Mesenchymal stem cell (in vitro differentiated cells and primary cell): ENCODE data around the gene TRPC5OS.

Experiments used
- DNase-seq: peaks from one replicate; pipeline ENCODE4 v3.0.0-alpha.2; 2013
- H2AFZ ChIP-seq: one replicate; pipeline ENCODE4 v1.6.1; 2013; ENCODE audit warnings: low read depth, mild to moderate bottlenecking, control low read depth, inconsistent platforms, low read length, moderate library complexity
- H2AK5ac ChIP-seq: 2 replicates; pipeline ENCODE4 v1.6.1; 2013; ENCODE audit warnings: low read length, moderate library complexity, mild to moderate bottlenecking, inconsistent platforms; ENCODE audit not compliant: severe bottlenecking
- H2BK120ac ChIP-seq: one replicate; pipeline ENCODE4 v1.6.1; 2013; ENCODE audit warnings: low read depth, mild to moderate bottlenecking, inconsistent platforms, low read length, moderate library complexity
- H2BK12ac ChIP-seq, 2 experiments: one replicate each; pipeline ENCODE4 v1.6.1; 2013; ENCODE audit warnings: inconsistent platforms in 2 of 2, low read length in 2 of 2, mild to moderate bottlenecking in 2 of 2, moderate library complexity in 2 of 2, control low read depth in 1 of 2
- H2BK15ac ChIP-seq: one replicate; pipeline ENCODE4 v1.6.1; 2013; ENCODE audit warnings: mild to moderate bottlenecking, low read depth, inconsistent platforms; ENCODE audit not compliant: poor library complexity, severe bottlenecking
- H2BK5ac ChIP-seq: 2 replicates; pipeline ENCODE4 v1.6.1; 2013; ENCODE audit warnings: low read depth, mild to moderate bottlenecking, low read length, control low read depth, inconsistent platforms; ENCODE audit not compliant: poor library complexity, severe bottlenecking
- H3K14ac ChIP-seq, 2 experiments: one replicate each; pipeline ENCODE4 v1.6.1; 2013; ENCODE audit warnings: inconsistent platforms in 2 of 2, low read length in 2 of 2, control low read depth in 1 of 2, mild to moderate bottlenecking in 1 of 2, moderate library complexity in 1 of 2
- H3K18ac ChIP-seq, 2 experiments: one replicate each; pipeline ENCODE4 v1.6.1; 2013; ENCODE audit warnings: inconsistent platforms in 2 of 2, low read length in 2 of 2, control low read depth in 1 of 2, low read depth in 1 of 2, mild to moderate bottlenecking in 1 of 2
- H3K23ac ChIP-seq, 2 experiments: one replicate each; pipeline ENCODE4 v1.6.1; 2013; ENCODE audit warnings: inconsistent platforms in 2 of 2, low read length in 2 of 2, mild to moderate bottlenecking in 2 of 2, moderate library complexity in 2 of 2, control low read depth in 1 of 2
- H3K27ac ChIP-seq: 2 replicates; pipeline ENCODE4 v1.5.1; 2013; ENCODE audit warnings: mild to moderate bottlenecking, moderate library complexity, low read length, control low read depth, inconsistent platforms; ENCODE audit not compliant: poor library complexity, severe bottlenecking
- H3K27me3 ChIP-seq, 2 experiments: 2 replicates each; pipeline versions ENCODE4 v1.6.1 to v1.7.0; 2013; ENCODE audit warnings: low read length in 2 of 2, mild to moderate bottlenecking in 2 of 2, moderate library complexity in 2 of 2, control low read depth in 1 of 2, inconsistent platforms in 1 of 2; ENCODE audit not compliant: control insufficient read depth in 1 of 2, insufficient read depth in 1 of 2
- H3K36me3 ChIP-seq, 2 experiments: 2 replicates each; pipeline versions ENCODE4 v1.6.1 to v1.7.0; 2013; ENCODE audit warnings: low read length in 2 of 2, control low read depth in 1 of 2, inconsistent platforms in 1 of 2, low read depth in 1 of 2, mild to moderate bottlenecking in 1 of 2; ENCODE audit not compliant: insufficient read depth in 2 of 2, control insufficient read depth in 1 of 2
- H3K4ac ChIP-seq, 2 experiments: one replicate each; pipeline ENCODE4 v1.6.1; 2013; ENCODE audit warnings: inconsistent platforms in 2 of 2, low read length in 2 of 2, mild to moderate bottlenecking in 2 of 2, moderate library complexity in 2 of 2, control low read depth in 1 of 2, low read depth in 1 of 2
- H3K4me1 ChIP-seq: 2 replicates; pipeline ENCODE4 v1.6.1; 2013; ENCODE audit warnings: low read depth, low read length, control low read depth; ENCODE audit not compliant: control insufficient read depth, insufficient read depth
- H3K4me2 ChIP-seq: 2 replicates; pipeline ENCODE4 v1.6.1; 2013; ENCODE audit warnings: low read length, mild to moderate bottlenecking, inconsistent platforms; ENCODE audit not compliant: poor library complexity, severe bottlenecking
- H3K4me3 ChIP-seq, 2 experiments: 2 replicates each; pipeline versions ENCODE4 v1.5.1 to v1.7.0; 2013; ENCODE audit warnings: low read length in 2 of 2, mild to moderate bottlenecking in 2 of 2, control low read depth in 1 of 2, low read depth in 1 of 2; ENCODE audit not compliant: insufficient read depth in 1 of 2
- H3K79me1 ChIP-seq: replicated peaks from 2 replicates; pipeline ENCODE4 v1.6.1; 2013; ENCODE audit warnings: mild to moderate bottlenecking, control low read depth, low read length, inconsistent platforms; ENCODE audit not compliant: poor library complexity, severe bottlenecking
- H3K9ac ChIP-seq: 2 replicates; pipeline ENCODE4 v1.7.0; 2013; ENCODE audit warnings: mild to moderate bottlenecking, low read length, moderate library complexity
- H3K9me3 ChIP-seq: 2 replicates; pipeline ENCODE4 v1.7.0; 2013; ENCODE audit warnings: mild to moderate bottlenecking, low read length; ENCODE audit not compliant: control insufficient read depth
- H4K8ac ChIP-seq: one replicate; pipeline ENCODE4 v1.6.1; 2013; ENCODE audit warnings: inconsistent platforms, mild to moderate bottlenecking, low read length, moderate library complexity
- H4K91ac ChIP-seq: one replicate; pipeline ENCODE4 v1.6.1; 2013; ENCODE audit warnings: mild to moderate bottlenecking, low read length, inconsistent platforms
- WGBS: methylation state at CpG from one replicate; pipeline ENCODE4 v1.1.7; 2013; ENCODE audit warnings: mixed read lengths; 5-methylcytosine and 5-hydroxymethylcytosine counted together

TRPC5OS gene

DNA sequence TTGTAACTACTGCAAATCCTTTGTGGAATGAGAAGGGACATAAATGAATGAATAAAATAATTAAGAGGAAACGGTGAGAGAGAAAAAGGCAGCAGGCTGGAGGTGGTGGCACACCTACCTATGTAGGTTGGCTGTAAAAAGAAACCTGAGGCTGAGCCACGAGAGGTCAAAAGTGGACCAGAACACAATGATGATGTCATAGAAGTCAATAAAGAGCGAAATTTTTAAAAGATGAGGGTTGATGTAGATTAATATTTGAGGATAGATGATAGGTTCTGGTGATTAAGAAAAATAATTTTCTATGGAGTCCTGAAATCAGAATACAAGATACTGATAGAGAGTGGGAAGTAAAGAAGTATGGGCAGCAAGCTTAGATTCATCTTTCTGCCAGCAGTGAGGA is 1.7 kb downstream of the TRPC5OS start:
- Histone ChIP-seq H3K27ac (no peak overlapping the region), H3K4ac (no peak overlapping the region), H4K8ac (no peak overlapping the region), H3K23ac (no peak overlapping the region), H3K27me3 (peaks cover 0 to 60% of the 10 kb centered on the region in 2 experiments), H2BK15ac (no peak overlapping the region), H2AFZ (no peak overlapping the region), H3K4me3 (no peak overlapping the region), H3K4me1 (no peaks in the 10 kb centered on the region), H3K18ac (no peak overlapping the region), H3K4me2 (no peak overlapping the region), H2BK120ac (no peak overlapping the region), H2BK5ac (no peak overlapping the region), H3K9ac (no peak overlapping the region), H4K91ac (no peak overlapping the region), H2AK5ac (no peak overlapping the region), H3K36me3 (no peaks in the 10 kb centered on the region), H3K79me1 (no peaks in the 10 kb centered on the region), H2BK12ac (no peak overlapping the region), H3K14ac (no peak overlapping the region), H3K9me3 (no peaks in the 10 kb centered on the region)
- WGBS: 84% methylated on average over 3 of the region's 3 CpGs
- DNase-seq: no peak

DNA sequence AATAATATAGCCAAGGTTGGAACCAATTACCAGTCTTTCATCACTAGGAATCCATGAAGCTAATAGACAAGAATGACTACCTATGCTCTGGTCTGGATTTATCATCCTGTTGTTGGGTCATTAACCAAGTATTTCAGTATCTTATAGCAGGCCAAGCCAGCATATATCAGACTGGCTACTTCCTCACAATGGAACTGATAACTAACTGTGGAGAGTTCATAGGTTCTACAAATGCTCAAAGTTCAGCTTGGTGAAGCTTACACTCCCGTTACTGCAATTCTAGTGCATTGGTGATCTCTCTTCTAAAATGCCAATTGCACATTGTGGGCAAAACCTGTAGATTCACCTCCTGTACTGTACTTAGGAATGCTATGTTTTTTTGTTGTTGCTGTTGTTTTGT is 4.8 kb downstream of the TRPC5OS start:
- DNase-seq: no peak
- no peak overlapping the region for H3K9ac ChIP-seq
- no peaks in the 10 kb centered on the region for H3K79me1 ChIP-seq
- H3K9me3 ChIP-seq: no peaks in the 10 kb centered on the region
- no peak overlapping the region for H3K4me3 ChIP-seq
- no peaks in the 10 kb centered on the region for H3K4me1 ChIP-seq
- no peak overlapping the region for H2BK12ac ChIP-seq
- no peak overlapping the region for H3K27ac ChIP-seq
- no peak overlapping the region for H2AFZ ChIP-seq
- H3K4ac ChIP-seq: no peak overlapping the region
- peaks cover 0 to 35% of the 10 kb centered on the region in 2 experiments for H3K27me3 ChIP-seq
- no peak overlapping the region for H4K8ac ChIP-seq
- no CpG with 5 or more reads among the region's 1 CpG for WGBS
- no peak overlapping the region for H2BK120ac ChIP-seq
- H3K18ac ChIP-seq: no peak overlapping the region
- H3K4me2 ChIP-seq: no peak overlapping the region
- H3K14ac ChIP-seq: no peak overlapping the region
- H2AK5ac ChIP-seq: no peak overlapping the region
- H2BK5ac ChIP-seq: no peak overlapping the region
- H3K36me3 ChIP-seq: no peaks in the 10 kb centered on the region
- H4K91ac ChIP-seq: no peak overlapping the region
- no peak overlapping the region for H3K23ac ChIP-seq
- no peak overlapping the region for H2BK15ac ChIP-seq

DNA sequence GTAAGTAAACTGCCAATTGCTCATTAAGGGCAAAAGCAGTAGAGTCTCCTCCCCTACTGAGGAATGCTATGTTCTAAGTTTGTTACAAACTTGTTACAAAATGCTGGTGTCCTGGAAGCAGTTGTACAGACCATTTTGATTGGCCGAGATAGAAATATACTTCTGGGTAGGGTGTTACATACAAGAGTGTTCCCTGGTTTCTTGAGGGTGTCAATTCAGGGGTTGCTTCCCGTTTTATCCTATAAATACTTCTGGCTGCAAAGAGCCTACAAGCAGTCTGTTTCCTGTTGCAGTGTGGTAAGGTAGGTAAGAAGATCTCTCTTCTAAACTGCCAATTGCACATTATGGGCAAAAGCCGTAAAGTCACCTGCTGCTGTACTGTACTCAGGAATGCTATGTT is 5.7 kb downstream of the TRPC5OS start:
- Histone ChIP-seq H3K4me3 (no peak overlapping the region), H2BK120ac (no peak overlapping the region), H2BK12ac (no peak overlapping the region), H3K36me3 (no peaks in the 10 kb centered on the region), H3K27ac (no peak overlapping the region), H4K91ac (no peak overlapping the region), H3K23ac (no peak overlapping the region), H3K27me3 (peaks cover 0 to 27% of the 10 kb centered on the region in 2 experiments), H2BK5ac (no peak overlapping the region), H3K14ac (no peak overlapping the region), H3K79me1 (no peaks in the 10 kb centered on the region), H2AFZ (no peak overlapping the region), H3K4me1 (no peaks in the 10 kb centered on the region), H3K18ac (no peak overlapping the region), H3K9me3 (no peaks in the 10 kb centered on the region), H3K4ac (no peak overlapping the region), H3K4me2 (no peak overlapping the region), H3K9ac (no peak overlapping the region), H2BK15ac (no peak overlapping the region), H4K8ac (no peak overlapping the region), H2AK5ac (no peak overlapping the region)
- DNase-seq: no peak
- 100% methylated on average over 2 of the region's 3 CpGs for WGBS

DNA sequence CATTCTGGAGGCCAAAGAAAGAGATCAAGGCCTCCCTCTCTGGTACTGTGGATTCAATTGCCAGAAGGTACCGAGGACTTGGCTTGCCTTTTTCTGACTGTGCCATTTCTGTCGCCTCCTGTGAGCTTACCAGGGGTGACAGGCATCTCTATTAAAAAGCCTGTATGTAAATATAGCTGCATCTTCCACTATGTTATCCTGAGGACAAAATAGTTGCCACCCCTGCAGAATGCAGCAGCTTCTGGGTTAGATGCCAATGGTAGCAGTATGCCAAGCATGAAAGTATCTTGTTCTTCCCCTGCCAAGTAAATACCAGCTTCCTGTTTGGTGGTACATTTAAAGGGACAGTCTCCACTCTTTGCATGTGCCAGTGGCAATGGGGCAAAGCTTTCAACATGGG is 10.7 kb downstream of the TRPC5OS start:
- Histone ChIP-seq H3K36me3 (no peaks in the 10 kb centered on the region), H3K9ac (no peak overlapping the region), H3K4ac (no peak overlapping the region), H2BK15ac (no peak overlapping the region), H3K27ac (no peak overlapping the region), H3K23ac (no peak overlapping the region), H3K4me2 (no peak overlapping the region), H3K79me1 (no peaks in the 10 kb centered on the region), H4K8ac (no peak overlapping the region), H2AK5ac (no peak overlapping the region), H3K14ac (no peak overlapping the region), H2BK12ac (no peak overlapping the region), H4K91ac (no peak overlapping the region), H3K4me1 (no peaks in the 10 kb centered on the region), H3K9me3 (no peaks in the 10 kb centered on the region), H2BK5ac (no peak overlapping the region), H3K27me3 (peaks cover 0 to 5% of the 10 kb centered on the region in 2 experiments), H2AFZ (no peak overlapping the region), H3K4me3 (no peak overlapping the region), H3K18ac (no peak overlapping the region), H2BK120ac (no peak overlapping the region)
- WGBS: 80% methylated on average over 1 of the region's 2 CpGs
- no peak for DNase-seq
